GF-D8 (cell line): Measurements from ENCODE around the gene GRIK4.
"Not testable (repeated sequence)": the region's sequence is repeated elsewhere in the genome, so short reads cannot be mapped to it uniquely, and the experiment has no call there.

Experiments used
- DNase-seq: peaks from one replicate; lab custom pipeline; 2025; lab: John Stamatoyannopoulos, UW

The GRIK4 gene, protein sequence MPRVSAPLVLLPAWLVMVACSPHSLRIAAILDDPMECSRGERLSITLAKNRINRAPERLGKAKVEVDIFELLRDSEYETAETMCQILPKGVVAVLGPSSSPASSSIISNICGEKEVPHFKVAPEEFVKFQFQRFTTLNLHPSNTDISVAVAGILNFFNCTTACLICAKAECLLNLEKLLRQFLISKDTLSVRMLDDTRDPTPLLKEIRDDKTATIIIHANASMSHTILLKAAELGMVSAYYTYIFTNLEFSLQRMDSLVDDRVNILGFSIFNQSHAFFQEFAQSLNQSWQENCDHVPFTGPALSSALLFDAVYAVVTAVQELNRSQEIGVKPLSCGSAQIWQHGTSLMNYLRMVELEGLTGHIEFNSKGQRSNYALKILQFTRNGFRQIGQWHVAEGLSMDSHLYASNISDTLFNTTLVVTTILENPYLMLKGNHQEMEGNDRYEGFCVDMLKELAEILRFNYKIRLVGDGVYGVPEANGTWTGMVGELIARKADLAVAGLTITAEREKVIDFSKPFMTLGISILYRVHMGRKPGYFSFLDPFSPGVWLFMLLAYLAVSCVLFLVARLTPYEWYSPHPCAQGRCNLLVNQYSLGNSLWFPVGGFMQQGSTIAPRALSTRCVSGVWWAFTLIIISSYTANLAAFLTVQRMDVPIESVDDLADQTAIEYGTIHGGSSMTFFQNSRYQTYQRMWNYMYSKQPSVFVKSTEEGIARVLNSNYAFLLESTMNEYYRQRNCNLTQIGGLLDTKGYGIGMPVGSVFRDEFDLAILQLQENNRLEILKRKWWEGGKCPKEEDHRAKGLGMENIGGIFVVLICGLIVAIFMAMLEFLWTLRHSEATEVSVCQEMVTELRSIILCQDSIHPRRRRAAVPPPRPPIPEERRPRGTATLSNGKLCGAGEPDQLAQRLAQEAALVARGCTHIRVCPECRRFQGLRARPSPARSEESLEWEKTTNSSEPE

DNA sequence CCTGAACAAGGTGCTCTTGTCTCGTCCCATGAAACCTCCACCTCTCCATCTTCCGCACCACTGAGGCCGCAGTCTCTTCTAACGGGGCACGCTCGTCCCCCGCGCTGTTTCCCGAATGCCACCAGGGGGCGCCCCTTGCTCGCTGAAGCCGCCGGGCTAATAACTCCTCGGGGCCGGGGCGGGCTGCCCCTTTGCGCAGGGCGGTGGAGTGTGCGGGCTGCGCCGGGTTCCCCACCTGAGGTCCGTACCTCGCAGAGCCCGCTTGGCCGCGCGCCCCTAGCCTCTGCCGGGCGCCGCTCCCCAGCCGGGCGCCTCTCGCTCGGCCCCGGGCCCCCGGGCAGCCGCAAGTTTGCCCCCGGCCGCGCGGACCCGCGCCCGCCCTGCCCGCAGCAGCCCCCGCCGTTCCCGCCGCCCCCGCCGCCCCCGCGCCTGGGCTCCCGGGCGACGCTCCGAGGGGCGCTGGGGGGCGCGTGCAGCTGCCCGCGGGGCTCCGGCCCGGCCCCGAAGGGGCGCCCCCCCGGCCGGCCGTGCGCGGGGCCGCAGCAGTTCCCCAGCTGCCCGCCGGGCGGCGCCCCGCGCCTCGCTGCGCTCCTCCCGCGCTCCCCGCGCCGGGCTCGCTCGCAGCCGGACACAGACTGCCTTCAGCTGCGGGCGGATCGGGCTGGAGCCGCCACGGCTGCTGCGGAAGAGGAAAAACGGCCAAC, at the start of gene GRIK4:
TSS of gene GRIK4 (plus strand) at position 633 of the 704 bp plus-strand sequence. CDS start 148,571 bp downstream, outside the sequence.
- no peak for DNase-seq

GRCh38 chr11:120462825-120463224, 48.7 kb upstream of the GRIK4 start:
- no peak for DNase-seq

DNA sequence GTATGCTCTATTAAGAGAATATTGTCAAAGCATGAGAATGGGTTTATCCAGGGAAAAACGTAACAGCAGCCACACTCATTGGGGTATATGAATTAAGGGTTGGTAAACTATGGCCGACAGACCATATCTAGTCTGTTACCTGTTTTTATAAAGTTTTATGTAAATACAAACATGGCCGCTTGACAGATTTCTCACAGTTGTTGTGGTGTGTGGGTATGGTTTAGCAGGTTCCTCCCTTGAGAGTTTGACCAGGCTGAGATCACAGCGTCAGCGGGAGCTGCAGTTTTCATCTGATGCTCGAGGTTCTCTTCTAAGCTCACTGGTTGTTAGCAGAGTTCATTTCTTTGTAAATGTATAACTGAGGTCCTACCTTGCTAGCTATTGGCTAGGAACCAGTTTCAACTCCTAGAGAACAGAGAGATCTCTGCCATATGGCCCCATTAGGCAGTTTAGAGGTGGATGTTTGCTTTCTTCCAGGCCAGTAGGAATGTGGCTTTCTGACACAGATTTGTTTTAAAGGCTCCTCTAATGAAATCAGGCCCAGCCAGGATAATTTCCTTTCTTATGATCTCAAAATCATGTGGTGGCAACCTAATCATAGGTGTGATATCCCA, 45.5 kb upstream of the GRIK4 start:
- no peak for DNase-seq

GRCh38 chr11:120467627-120468026, 43.9 kb upstream of the GRIK4 start:
- no peak for DNase-seq

DNA sequence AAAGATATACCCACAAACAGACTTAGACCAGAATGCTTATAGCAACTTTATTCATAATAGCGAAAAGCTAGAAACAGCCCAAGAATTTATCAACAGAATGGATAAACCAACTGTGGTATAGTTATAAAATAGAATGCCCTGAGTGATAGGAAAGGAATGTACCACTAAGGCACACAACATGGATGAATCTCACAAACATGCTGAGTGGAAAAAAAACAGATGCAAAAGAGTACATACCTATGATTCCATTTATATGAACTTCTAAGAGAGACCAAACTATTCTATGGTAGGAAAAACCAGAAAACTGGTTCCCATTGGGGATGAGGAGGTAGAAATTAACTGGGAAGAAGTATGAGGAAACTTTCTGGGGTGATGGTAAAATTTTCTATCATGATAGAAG, 40.4 kb upstream of the GRIK4 start:
- no peak for DNase-seq

- DNase-seq, result no peak
These were observed 39.6 kb upstream of the GRIK4 start for GRCh38 chr11:120471994-120472393.

GRCh38 chr11:120473503-120473902, 38.0 kb upstream of the GRIK4 start:
- DNase-seq, result no peak

DNA sequence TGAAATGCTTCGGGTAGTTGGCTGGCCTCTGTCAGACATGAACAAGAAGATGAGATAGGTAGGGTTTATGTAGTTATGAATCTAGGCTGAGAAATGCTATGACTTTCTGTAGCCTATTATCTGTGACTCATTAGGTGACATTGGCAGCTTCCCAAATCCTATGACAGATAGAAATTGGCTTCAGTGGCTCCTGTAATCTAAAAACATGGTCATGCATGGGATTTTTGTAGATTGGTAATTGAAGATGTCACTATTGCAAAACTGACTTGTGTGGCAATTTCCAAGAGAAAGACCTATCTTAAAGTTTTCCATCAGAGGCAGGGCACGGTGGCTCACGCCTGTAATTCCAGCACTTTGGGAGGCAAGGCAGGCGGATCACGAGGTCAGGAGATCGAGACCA, 29.4 kb upstream of the GRIK4 start:
- DNase-seq, result no peak

GRCh38 chr11:120484722-120485121, 26.8 kb upstream of the GRIK4 start:
- no peak for DNase-seq

DNA sequence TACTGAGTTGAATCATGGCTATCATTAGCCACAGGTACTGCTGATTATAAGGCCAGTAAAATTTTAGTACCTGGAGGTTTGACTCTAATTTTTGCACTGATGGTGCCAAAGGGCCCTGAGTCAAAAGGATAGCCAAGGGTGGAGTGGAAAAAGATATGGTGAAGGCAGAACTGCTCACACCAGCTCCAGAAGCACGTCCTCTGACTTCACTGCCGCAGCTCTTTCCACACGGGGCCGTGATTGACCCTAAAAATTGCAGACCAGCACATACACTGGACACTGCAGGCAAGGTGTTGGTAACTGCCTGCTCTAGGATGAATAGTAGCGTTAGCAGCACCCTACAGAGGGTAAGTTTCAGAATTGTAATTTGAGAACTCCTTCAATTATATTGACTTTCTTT, 25.4 kb upstream of the GRIK4 start:
- no peak for DNase-seq

DNA sequence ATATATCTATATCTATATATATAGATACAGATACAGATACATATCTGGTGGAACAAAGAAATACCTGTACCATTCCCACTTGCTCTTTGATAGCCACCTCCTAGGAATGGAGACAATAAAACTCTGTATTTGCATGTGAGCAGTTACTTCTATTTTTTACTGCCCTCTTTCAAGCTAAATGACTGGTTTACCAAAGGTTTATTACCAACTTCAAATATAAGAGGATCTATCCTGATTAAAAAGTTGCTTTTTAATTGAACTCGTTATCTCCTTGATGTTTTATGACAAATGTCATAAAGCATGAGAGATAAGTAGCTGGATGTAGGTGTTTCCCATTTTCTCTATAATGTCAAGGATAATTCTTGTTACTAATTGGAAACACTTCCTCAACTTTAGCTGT, 21.7 kb upstream of the GRIK4 start:
- DNase-seq, result no peak

GRCh38 chr11:120492486-120492885, 19.1 kb upstream of the GRIK4 start:
- no peak for DNase-seq

DNA sequence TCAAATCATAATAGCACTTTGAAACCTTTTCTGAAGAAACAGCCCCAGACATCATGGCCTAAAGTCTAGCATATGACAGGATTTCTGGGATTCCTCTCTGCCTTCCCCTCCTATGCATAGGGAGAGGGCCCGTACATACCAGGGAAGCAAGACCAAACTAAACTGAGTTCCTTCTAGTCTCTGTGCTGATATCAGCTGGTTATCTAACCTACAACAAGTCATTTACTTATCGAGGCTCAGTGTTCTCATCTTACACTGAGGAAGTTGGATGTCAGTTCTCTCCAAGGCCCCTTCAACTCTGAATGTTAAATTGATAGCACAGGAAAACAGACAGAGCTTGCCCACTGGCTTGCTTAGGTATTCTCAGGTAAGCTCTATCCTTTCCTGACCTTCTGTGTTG, 17.0 kb upstream of the GRIK4 start:
- DNase-seq, result no peak

- DNase-seq, result no peak
These were observed 12.5 kb upstream of the GRIK4 start for GRCh38 chr11:120499088-120499487.

- DNase-seq, result no peak
These were observed 11.7 kb upstream of the GRIK4 start for GRCh38 chr11:120499859-120500258.

GRCh38 chr11:120500414-120501071, 11.0 kb upstream of the GRIK4 start:
- no peak for DNase-seq

GRCh38 chr11:120501440-120501839, 10.1 kb upstream of the GRIK4 start:
- no peak for DNase-seq

DNA sequence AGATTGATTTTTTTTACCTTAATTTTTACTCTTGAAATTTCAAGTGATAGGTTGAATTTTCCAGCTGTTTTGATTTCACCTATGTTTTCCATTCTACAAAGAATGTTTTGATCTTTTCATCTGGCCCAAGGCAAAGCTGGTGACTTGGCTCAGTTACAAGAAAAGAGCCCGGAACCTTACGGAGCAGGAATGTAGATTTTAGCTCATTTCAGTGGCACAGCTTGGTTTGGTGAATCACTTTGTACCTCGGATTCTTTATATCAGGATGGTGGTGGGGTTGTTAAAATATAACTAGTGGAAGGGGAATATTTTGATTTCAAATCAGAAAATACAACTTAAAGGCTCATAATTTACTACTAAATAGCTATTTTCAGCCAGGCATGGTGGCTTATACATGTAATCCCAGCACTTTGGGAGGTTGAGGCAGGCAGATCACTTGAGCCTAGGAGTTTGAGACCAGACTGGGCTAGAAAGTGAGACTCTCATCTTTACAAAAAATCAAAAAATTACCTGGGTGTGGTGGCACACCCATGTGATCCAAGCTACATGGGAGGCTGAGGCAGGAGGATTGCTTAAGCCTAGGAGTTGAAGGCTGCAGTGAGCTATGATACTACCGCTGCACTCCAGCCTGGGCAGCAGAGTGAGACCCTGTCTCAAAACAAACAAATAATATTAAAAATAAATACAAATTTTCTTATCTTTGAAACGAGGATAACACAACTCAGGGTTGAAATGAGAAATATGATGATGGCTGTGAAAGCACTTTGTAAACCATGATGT, 9.4 kb upstream of the GRIK4 start:
- no peak for DNase-seq

DNA sequence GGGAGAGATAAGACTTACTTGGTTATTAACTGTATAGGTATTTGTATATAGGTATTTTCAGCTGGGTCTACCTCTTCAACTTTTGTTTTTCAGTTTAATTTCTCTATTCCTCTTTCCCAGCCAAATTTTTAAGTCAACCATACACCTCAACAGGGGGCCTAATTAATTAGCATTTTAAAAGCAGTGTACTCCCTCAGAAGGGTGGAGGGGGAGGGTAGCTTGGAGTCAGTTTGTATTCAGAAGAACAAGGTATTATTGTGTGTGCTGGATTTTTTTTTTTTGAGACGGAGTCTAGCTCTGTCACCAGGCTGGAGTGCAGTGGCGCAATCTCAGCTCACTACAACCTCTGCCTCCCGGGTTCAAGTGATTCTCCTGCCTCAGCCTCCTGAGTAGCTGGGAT, 8.0 kb upstream of the GRIK4 start:
- DNase-seq, result not testable (repeated sequence)

DNA sequence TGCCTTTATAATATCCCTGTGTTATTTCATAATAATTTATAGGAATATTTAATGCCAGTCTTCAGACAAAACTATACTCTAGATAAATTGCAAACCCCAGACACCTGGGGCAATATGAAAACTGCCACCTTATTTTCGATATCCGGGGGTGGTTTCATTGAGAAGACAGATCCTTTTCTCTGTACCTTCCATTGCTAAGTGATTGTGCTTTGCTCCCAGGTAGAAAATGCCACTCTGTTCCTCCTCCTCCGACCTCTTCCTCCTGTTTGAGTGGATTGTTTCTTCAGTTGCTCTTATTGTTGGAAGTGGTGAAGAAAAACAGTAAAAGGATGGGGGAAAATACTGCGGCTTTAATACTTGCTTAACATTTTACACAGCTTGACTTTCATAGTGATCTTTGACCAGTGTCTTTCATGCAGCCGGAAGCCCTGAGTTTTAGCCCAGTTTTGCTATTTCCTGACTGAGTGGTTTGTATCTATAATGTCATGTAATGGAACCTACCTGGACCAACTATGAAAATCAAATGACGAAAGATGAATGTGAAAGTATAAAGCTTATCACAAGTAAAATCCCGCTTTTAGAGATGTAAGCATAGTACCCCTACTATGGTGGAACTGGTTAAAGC, 5.6 kb upstream of the GRIK4 start:
- no peak for DNase-seq
